Ascending aorta (tissue), 2 donors: Measurements from ENCODE around the gene ALPP. TPM values are rescaled to one million over a fixed set of nuclear protein-coding genes. Genes with fewer than 3 reads are reported as not detected.
"Not testable (repeated sequence)": the region's sequence is repeated elsewhere in the genome, so short reads cannot be mapped to it uniquely, and the experiment has no call there.

Experiments used
- DNase-seq, 2 donors: peaks; one replicate each; pipeline ENCODE4 v3.0.0-alpha.2; 2019; ENCODE audit warnings: low spot score in 2 of 2
- H3K27ac ChIP-seq, 2 donors: fragments of 200-600 bp; sonication (generic); one replicate each; pipeline ENCODE4 v1.5.1; 2016 to 2017; ENCODE audit warnings: mild to moderate bottlenecking in 1 of 2
- H3K27me3 ChIP-seq: fragments of 200-600 bp; sonication (generic); one replicate; pipeline ENCODE4 v1.5.1; 2017
- H3K36me3 ChIP-seq, 2 donors: fragments of 200-600 bp; sonication (generic); one replicate each; pipeline ENCODE4 v1.5.1; 2016
- H3K4me1 ChIP-seq, 2 donors: fragments of 200-600 bp; sonication (generic); one replicate each; pipeline ENCODE4 v1.5.1; 2016 to 2017; ENCODE audit warnings: mild to moderate bottlenecking in 1 of 2
- H3K4me3 ChIP-seq, 2 donors: fragments of 200-600 bp; sonication (generic); one replicate each; pipeline ENCODE4 v1.5.1; 2016 to 2017; ENCODE audit warnings: mild to moderate bottlenecking in 1 of 2
- H3K9me3 ChIP-seq, 2 donors: fragments of 200-600 bp; sonication (generic); one replicate each; pipeline ENCODE4 v1.5.1; 2016
- intact Hi-C: fragments of 100-400 bp; cut with DNase I; formaldehyde crosslinking; loops from one replicate; pipeline ENCODE4 v1.15.1; 2023
- total RNA-seq: library from RNA; depleted of rRNA; stranded (reverse); fragments of >200 nt; gene quantifications from one replicate; pipeline ENCODE4 v1.1.0, GENCODE V29; 2016
- TF ChIP-seq, protein P1 (sequence below), 3 experiments: fragments of 200-600 bp in 2 of 3; fragments of 450-650 bp in 1 of 3; sonication (generic) in 2 of 3; IDR thresholded peaks; one replicate each; pipeline ENCODE4 v1.5.1; 2016 to 2019; ENCODE audit warnings: antibody characterized with exemption in 3 of 3, mild to moderate bottlenecking in 1 of 3, moderate library complexity in 1 of 3

ALPP gene
- total RNA-seq, 1 donor from 2014 or later, result not detected

DNA sequence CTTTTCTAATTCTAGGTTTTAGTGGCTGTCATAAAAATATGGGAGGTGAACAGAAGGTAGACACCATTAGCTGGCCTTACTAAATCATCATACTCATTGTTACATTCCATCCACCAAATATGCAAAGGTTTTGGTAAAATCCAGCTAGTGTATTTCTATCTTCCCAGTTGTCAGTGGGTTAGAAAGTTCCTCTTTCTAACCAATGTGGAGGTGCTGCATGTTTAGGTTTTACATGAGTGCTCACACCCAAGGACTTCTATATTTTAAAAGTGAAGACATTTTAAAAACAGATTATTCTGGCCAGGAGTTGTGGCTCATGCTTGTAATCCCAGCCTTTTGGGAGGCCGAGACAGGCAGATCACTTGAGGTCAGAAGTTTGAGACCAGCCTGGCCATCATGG lies 5.9 kb downstream of the ALPP start:
- Histone ChIP-seq H3K9me3 (no peaks in the 10 kb centered on the region), H3K27me3 (peaks cover 5% of the 10 kb centered on the region), H3K4me3 (no peak overlapping the region), H3K27ac (no peak overlapping the region), H3K36me3 (no peaks in the 10 kb centered on the region), H3K4me1 (no peaks in the 10 kb centered on the region)
- TF ChIP-seq, protein P1, sequence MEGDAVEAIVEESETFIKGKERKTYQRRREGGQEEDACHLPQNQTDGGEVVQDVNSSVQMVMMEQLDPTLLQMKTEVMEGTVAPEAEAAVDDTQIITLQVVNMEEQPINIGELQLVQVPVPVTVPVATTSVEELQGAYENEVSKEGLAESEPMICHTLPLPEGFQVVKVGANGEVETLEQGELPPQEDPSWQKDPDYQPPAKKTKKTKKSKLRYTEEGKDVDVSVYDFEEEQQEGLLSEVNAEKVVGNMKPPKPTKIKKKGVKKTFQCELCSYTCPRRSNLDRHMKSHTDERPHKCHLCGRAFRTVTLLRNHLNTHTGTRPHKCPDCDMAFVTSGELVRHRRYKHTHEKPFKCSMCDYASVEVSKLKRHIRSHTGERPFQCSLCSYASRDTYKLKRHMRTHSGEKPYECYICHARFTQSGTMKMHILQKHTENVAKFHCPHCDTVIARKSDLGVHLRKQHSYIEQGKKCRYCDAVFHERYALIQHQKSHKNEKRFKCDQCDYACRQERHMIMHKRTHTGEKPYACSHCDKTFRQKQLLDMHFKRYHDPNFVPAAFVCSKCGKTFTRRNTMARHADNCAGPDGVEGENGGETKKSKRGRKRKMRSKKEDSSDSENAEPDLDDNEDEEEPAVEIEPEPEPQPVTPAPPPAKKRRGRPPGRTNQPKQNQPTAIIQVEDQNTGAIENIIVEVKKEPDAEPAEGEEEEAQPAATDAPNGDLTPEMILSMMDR (IDR thresholded peaks at IDR 0.05), result no peak
- DNase-seq, result no peak
- intact Hi-C loops, result no loop called here

DNA sequence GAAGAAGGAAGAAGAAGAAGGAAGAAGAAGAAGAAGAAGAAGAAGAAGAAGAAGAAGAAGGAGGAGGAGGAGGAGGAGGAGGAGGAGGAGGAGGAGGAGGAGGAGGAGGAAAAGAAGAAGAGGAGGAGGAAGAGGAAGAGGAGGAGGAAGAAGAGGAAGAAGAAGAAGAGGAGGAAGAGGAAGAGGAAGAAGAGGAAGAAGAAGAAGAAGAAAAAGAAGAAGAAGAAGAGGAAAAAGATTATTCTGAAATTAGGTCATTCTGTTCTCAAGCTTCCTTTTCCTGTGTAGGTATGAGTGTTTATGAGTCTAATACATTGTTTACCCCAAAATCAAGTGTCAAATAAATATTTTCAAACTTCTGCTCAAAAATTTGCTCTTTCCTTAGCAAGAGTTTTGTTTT lies 6.5 kb downstream of the ALPP start:
- DNase-seq, H3K9me3 ChIP-seq, H3K36me3 ChIP-seq, H3K27ac ChIP-seq, H3K4me1 ChIP-seq, H3K4me3 ChIP-seq, H3K27me3 ChIP-seq, intact Hi-C loops: not testable (repeated sequence)

DNA sequence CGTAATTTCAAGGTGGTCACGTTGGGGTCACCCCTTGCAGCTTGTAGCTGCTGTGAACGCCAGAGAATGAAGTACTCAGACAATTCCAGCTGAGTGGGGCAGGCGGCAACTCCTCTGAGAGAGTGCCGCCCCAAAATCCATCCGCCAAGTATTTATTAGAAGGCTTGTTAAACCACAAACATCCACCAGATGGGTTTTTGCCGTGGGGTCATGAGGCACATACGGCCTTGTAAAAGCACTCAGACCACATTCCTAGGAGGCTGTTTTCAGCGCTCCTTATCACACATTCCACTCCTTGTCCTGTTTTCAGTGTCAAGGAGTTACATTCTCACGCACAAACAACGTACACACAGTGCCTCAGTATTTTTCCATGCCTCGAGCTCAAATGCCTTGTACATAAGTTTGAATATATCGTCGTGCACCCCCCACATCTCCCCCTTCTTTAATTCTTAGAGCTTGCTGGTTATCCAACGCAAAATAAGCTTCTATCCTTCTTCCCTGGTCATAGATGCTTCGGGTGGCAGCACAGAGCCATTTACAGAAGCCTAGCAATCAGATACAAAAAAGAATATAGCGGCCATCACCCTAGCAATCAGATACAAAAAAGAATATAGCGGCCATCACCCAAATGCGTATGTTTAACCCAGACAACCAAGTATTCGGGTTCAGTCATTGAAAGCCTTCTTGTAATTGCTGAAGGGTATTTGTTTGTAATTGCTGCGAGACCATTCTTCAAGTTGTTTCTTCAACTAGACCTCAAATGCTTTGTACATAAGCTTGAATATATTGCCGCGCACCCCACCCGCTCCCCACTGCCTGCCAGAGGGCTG lies 7.3 kb downstream of the ALPP start:
- intact Hi-C loops, result no loop called here
- H3K4me3 ChIP-seq, result no peak overlapping the region
- no peaks in the 10 kb centered on the region for H3K36me3 ChIP-seq
- TF ChIP-seq, protein P1 (IDR thresholded peaks at IDR 0.05), result no peak
- H3K27ac ChIP-seq, result no peak overlapping the region
- DNase-seq, result no peak
- H3K9me3 ChIP-seq, result no peaks in the 10 kb centered on the region
- H3K27me3 ChIP-seq, result peaks cover 5% of the 10 kb centered on the region
- H3K4me1 ChIP-seq, result no peaks in the 10 kb centered on the region

DNA sequence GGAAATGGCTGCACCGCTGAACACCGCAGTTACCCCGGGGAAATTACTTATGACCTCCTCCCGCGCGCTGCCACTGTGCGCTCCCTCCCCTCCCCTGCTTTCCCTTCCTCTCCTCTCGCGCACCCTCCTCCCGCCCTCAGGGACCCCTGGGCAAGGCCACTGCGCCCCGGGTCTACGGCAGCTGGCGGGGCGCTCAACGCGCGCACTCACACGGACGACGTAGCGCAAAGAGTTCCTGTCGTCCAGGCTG lies 7.9 kb downstream of the ALPP start:
- Histone ChIP-seq H3K27me3 (peaks cover 5% of the 10 kb centered on the region), H3K4me3 (no peak overlapping the region), H3K27ac (no peak overlapping the region), H3K36me3 (no peaks in the 10 kb centered on the region), H3K4me1 (no peaks in the 10 kb centered on the region), H3K9me3 (no peaks in the 10 kb centered on the region)
- intact Hi-C loops, result no loop called here
- TF ChIP-seq, protein P1 (IDR thresholded peaks at IDR 0.05), result no peak
- DNase-seq, result no peak

GRCh38 chr2:232386740-232387450 lies 8.3 kb downstream of the ALPP start:
- intact Hi-C loops, result no loop called here
- TF ChIP-seq, protein P1 (IDR thresholded peaks at IDR 0.05), result no peak
- no peaks in the 10 kb centered on the region for H3K36me3 ChIP-seq
- no peak overlapping the region for H3K27ac ChIP-seq
- no peaks in the 10 kb centered on the region for H3K4me1 ChIP-seq
- H3K4me3 ChIP-seq, result no peak overlapping the region
- H3K9me3 ChIP-seq, result no peaks in the 10 kb centered on the region
- no peaks in the 10 kb centered on the region for H3K27me3 ChIP-seq
- no peak for DNase-seq

- no peak overlapping the region for H3K27ac ChIP-seq
- TF ChIP-seq, protein P1 (IDR thresholded peaks at IDR 0.05), result no peak
- intact Hi-C loops, result no loop called here
- H3K4me3 ChIP-seq, result peak overlapping the region in 1 of 2 donors; percentile 7
- no peaks in the 10 kb centered on the region for H3K36me3 ChIP-seq
- H3K4me1 ChIP-seq, result no peaks in the 10 kb centered on the region
- H3K27me3 ChIP-seq, result no peaks in the 10 kb centered on the region
- H3K9me3 ChIP-seq, result no peaks in the 10 kb centered on the region
- no peak for DNase-seq
Observed at GRCh38 chr2:232387451-232388171, 9.1 kb downstream of the ALPP start.
